ENCODE measurements around the gene KCNF1. TPM values are rescaled to one million over a fixed set of nuclear protein-coding genes. Genes with fewer than 3 reads are reported as not detected.

The KCNF1 gene
- total and polyA plus RNA-seq, 2 of the 8 experiments (the other 6 are each of a cell fraction or from before 2014, with no cell fraction given) = 0.48 to 1.5 TPM

- POLR2A ChIA-PET (ENCODE audit: partially characterized antibody) = interaction anchor here (2.1 kb wide), 1 partner anchor 9 kb away, joined by 4 read pairs; no protein-coding TSS in a partner anchor
- Histone ChIP-seq H2BK15ac (ENCODE audit: low read length) (0 out of 2 replicates have a peak overlapping the region, but pooled peaks have one; percentile 61), H2BK120ac (replicated peaks; ENCODE audit: low read depth, low read length) (no peak overlapping the region), H3K79me2 (ENCODE audit: control insufficient read depth in 1 of 2, insufficient read depth in 2 of 2, low read length in 2 of 2) (no peaks in the 10 kb centered on the region), H2AFZ (ENCODE audit: low read length) (no peak overlapping the region), H3K79me1 (ENCODE audit: low read depth, low read length) (no peaks in the 10 kb centered on the region), H3K9me3 (ENCODE audit: insufficient read depth in 2 of 2, low read depth in 1 of 2, low read length in 1 of 2) (no peaks in the 10 kb centered on the region), H3K36me3 (ENCODE audit: control insufficient read depth in 2 of 4, insufficient read depth in 4 of 4, low read length in 3 of 4) (no peaks in the 10 kb centered on the region), H2BK20ac (ENCODE audit: low read length) (peak overlapping the region; percentile 72; the same call in 1 of the 2 replicates), H4K20me1 (replicated peaks in 1 of 2; ENCODE audit: control insufficient read depth in 1 of 2, insufficient read depth in 2 of 2, low read length in 2 of 2) (no peaks in the 10 kb centered on the region), H2BK12ac (ENCODE audit: low read depth, low read length) (peak overlapping the region; percentile 84; the same call in 1 of the 2 replicates), H3K4me1 (replicated peaks in 1 of 4; ENCODE audit: control insufficient read depth in 3 of 4, insufficient read depth in 4 of 4, low read length in 3 of 4) (peaks cover 0 to 28% (median 18%) of the 10 kb centered on the region in 4 experiments; a peak in 6 of 7 replicates), H3K14ac (ENCODE audit: insufficient read length) (no peak overlapping the region), H3K56ac (replicated peaks; ENCODE audit: insufficient read length, low read depth, low read length) (no peak overlapping the region), H3K4me3 (ENCODE audit: extremely low read depth in 1 of 4, insufficient read depth in 2 of 4, low read depth in 3 of 4, low read length in 4 of 4) (no peak overlapping the region), H3K23ac (ENCODE audit: insufficient read length) (no peak overlapping the region), H3K27me3 (replicated peaks in 1 of 4; ENCODE audit: control insufficient read depth in 3 of 4, extremely low read depth in 1 of 4, insufficient read depth in 3 of 4, low read length in 3 of 4) (peaks cover 0 to 11% (median 3%) of the 10 kb centered on the region in 4 experiments; a peak in 5 of 7 replicates), H3K9ac (replicated peaks in 1 of 4; ENCODE audit: extremely low read depth in 1 of 4, low read depth in 3 of 4, low read length in 3 of 4) (no peak overlapping the region), H3K4me2 (ENCODE audit: insufficient read depth in 1 of 2, low read depth in 2 of 2, low read length in 2 of 2) (no peak overlapping the region), H4K8ac (ENCODE audit: extremely low read depth, insufficient read depth, low read length) (no peak overlapping the region), H4K5ac (ENCODE audit: insufficient read length, low read depth, low read length) (no peak overlapping the region), H4K91ac (replicated peaks; ENCODE audit: insufficient read length, low read length) (peak overlapping the region; percentile 22), H3K4ac (replicated peaks; ENCODE audit: insufficient read length, low read depth, low read length) (no peak overlapping the region), H2BK5ac (ENCODE audit: low read depth, low read length) (peak overlapping the region; percentile 60; the same call in 1 of the 2 replicates), H3K23me2 (ENCODE audit: low read depth, low read length) (no peaks in the 10 kb centered on the region), H3K27ac (ENCODE audit: low read depth, low read length) (no peak overlapping the region), H3K18ac (ENCODE audit: extremely low read depth, low read length) (no peak overlapping the region; the same call in 1 of the 2 replicates), H2AK5ac (ENCODE audit: low read depth, low read length) (no peak overlapping the region)
- WGBS, 2 experiments (ENCODE audit: extremely low coverage in 1 of 2, insufficient coverage in 1 of 2, insufficient read length in 1 of 2, insufficient replicate concordance in 2 of 2, low coverage in 1 of 2, low lambda C conversion rate in 2 of 2, missing lambda C conversion rate in 1 of 2) = 92% methylated on average over 19 of the region's 20 CpGs; no CpG with 5 or more reads in 1 of the 2 experiments
- CTCF ChIA-PET (ENCODE audit: partially characterized antibody) = interaction anchor here (1.0 to 4.8 kb wide), 4 partner anchors 8 to 85 kb away, joined by 3 to 37 read pairs (median 15); partner anchors contain the start of gene KCNF1
- TF ChIP-seq EP300 (IDR thresholded peaks at IDR 0.05; ENCODE audit: borderline replicate concordance in 1 of 2, low read depth in 2 of 2, low read length in 2 of 2) (no peak), POLR2AphosphoS5 (IDR thresholded peaks at IDR 0.05; ENCODE audit: low read depth, low read length) (no peak)
- DNase-seq (ENCODE audit: low read depth in 1 of 2, low spot score in 2 of 2) (no peak), FAIRE-seq (no peak)
These were observed 7.1 kb downstream of the KCNF1 start for GRCh38 chr2:10918661-10919409.
